Activated naive CD4-positive, alpha-beta T cell treated with anti-CD3 and anti-CD28 coated beads for 36 hours (primary cell): Measurements from ENCODE around the gene MET. TPM values are rescaled to one million over a fixed set of nuclear protein-coding genes. Genes with fewer than 3 reads are reported as not detected.
"Not testable (repeated sequence)": the region's sequence is repeated elsewhere in the genome, so short reads cannot be mapped to it uniquely, and the experiment has no call there.

Experiments used
- CTCF ChIA-PET: fragments of 350-600 bp; sonication (Branson Sonifier 250); formaldehyde crosslinking; loops from one replicate; lab custom pipeline; 2021; ENCODE audit warnings: antibody characterized with exemption; lab: Charles Lee
- DNase-seq: peaks from one replicate; pipeline ENCODE4 v3.0.0-alpha.2; 2020
- H3K27ac Mint-ChIP-seq: one replicate; pipeline ENCODE4 v1.8.0; 2021; ENCODE audit warnings: mild to moderate bottlenecking, mixed read lengths
- H3K27me3 Mint-ChIP-seq: one replicate; pipeline ENCODE4 v1.8.0; 2021; ENCODE audit warnings: low read depth, mixed read lengths
- H3K36me3 Mint-ChIP-seq: one replicate; pipeline ENCODE4 v1.8.0; 2021; ENCODE audit warnings: low read depth, mixed read lengths
- H3K4me1 Mint-ChIP-seq: one replicate; pipeline ENCODE4 v1.8.0; 2021; ENCODE audit warnings: low read depth, mixed read lengths
- H3K4me3 Mint-ChIP-seq: one replicate; pipeline ENCODE4 v1.8.0; 2021; ENCODE audit warnings: mild to moderate bottlenecking, moderate library complexity, mixed read lengths
- H3K9me3 Mint-ChIP-seq: one replicate; pipeline ENCODE4 v1.8.0; 2021; ENCODE audit warnings: mixed read lengths
- intact Hi-C: fragments of 100-400 bp; cut with micrococcal nuclease; formaldehyde crosslinking; loops from one replicate; pipeline ENCODE4 v1.15.1; 2023
- total RNA-seq, 2 experiments: library from RNA; stranded (reverse); gene quantifications; one replicate each; pipeline ENCODE4 v1.2.3, GENCODE V29; 2021

The MET gene
- total RNA-seq, 2 experiments from 2014 or later, result 0.42 to 0.52 TPM

DNA sequence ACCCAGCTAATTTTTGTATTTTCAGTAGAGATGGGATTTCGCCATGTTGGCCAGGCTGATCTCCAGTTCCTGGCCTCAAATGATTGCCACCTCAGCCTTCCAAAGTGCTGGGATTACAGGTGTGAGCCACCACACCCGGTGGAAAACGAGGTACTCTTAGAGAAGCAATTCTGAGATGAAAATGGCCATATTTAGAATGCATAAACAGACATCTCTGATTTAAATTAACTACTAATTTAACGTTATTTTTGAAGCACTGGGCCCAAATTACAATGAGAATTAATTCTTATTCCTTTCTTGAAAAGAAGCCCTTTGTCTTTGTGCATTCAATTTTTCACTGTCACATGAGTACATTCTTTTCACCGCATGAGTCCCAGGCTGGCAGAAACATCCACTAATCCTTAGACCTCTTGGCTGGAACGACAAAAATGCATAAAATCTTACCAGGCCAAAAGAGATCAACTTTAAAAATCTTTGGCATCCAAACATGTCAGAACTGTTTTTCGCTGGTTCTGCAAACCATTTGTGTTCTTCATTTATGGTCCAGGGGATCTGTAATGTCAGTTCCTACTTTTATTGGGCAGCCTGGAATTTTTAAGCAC is 130.2 kb downstream of the MET start:
- H3K27ac Mint-ChIP-seq, result no peak overlapping the region
- H3K4me3 Mint-ChIP-seq, result no peak overlapping the region
- CTCF ChIA-PET, result no interaction called here
- DNase-seq, result no peak
- intact Hi-C loops, result loop anchor here (1.0 to 2.0 kb wide), 2 partner anchors 15 to 61 kb away; partner anchors contain the start of gene CAPZA2
- H3K27me3 Mint-ChIP-seq, result peaks cover 14% of the 10 kb centered on the region
- no peaks in the 10 kb centered on the region for H3K36me3 Mint-ChIP-seq
- peaks cover 5% of the 10 kb centered on the region for H3K4me1 Mint-ChIP-seq
- H3K9me3 Mint-ChIP-seq, result no peaks in the 10 kb centered on the region

DNA sequence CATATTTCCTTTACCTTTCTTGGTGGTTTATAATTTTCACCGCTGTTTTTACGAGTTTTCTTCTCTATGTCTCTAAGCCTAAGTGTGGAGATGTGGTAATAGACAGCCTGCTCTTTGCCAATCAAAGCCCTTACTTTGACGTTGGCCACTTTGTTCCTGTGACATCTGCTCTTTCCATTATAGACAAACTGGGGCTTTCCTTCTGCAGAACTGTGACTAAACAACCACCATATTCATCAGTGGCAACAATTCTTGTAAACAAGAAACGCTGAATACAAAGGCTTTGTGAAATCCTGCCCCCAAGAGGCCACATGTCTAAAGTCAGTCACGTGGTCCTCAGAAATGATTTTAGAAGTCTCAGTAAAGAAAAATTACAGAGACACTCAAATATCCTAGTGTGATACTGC is 130.8 kb downstream of the MET start:
- no peak overlapping the region for H3K27ac Mint-ChIP-seq
- DNase-seq, result peak; percentile 49
- H3K4me1 Mint-ChIP-seq, result peaks cover 5% of the 10 kb centered on the region
- no peaks in the 10 kb centered on the region for H3K9me3 Mint-ChIP-seq
- peaks cover 14% of the 10 kb centered on the region for H3K27me3 Mint-ChIP-seq
- intact Hi-C loops, result loop anchor here (1.0 to 2.0 kb wide), 3 partner anchors 15 to 131 kb away; partner anchors contain the start of gene CAPZA2
- H3K4me3 Mint-ChIP-seq, result no peak overlapping the region
- CTCF ChIA-PET, result no interaction called here
- H3K36me3 Mint-ChIP-seq, result no peaks in the 10 kb centered on the region

DNA sequence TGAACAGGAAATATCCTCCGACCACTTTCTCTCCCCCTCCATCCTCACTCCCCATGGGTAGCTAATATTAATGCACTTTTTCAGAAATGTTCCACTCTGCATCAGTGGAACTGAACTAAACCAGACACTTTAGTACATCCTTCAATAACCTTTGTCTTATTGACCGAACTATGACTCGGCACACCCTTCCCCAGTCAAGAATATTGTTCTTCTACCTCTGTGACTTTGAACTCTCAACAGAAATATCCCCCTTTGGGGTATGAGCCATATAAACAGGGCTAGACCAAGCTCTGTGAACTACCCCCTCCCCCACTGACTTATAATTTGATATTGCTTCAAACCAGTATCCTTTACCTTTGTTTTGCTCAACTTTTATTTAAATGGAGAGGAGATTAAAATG is 132.5 kb downstream of the MET start:
- intact Hi-C loops, result no loop called here
- Mint-ChIP-seq H3K27ac (no peak overlapping the region), H3K4me3 (no peak overlapping the region), H3K27me3 (peaks cover 9% of the 10 kb centered on the region), H3K4me1 (peaks cover 5% of the 10 kb centered on the region), H3K36me3 (no peaks in the 10 kb centered on the region), H3K9me3 (no peaks in the 10 kb centered on the region)
- CTCF ChIA-PET, result interaction anchor here (0.6 kb wide), 2 partner anchors 29 to 214 kb away, joined by 4 to 5 read pairs; no protein-coding TSS in a partner anchor
- no peak for DNase-seq

DNA sequence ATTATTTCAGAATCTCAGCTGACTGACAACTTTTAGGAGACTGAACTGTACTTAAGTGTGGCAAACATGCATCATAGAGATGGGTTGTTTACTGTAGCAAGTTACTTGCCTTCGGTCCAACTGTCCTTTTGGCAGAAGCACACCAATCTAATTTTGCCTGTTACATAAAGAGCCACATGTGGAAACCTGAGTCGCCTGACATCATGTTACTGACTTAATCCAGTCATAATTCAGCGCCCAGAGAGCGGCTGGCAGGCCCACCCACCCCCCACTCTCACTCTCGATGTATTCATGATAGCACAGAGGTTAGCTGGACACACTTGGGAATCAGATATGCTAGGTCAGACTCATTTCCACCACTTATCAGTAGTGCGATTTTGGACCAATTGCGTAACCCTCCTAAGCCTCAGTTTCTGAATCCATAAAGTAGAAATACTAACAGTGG is 133.1 kb downstream of the MET start:
- intact Hi-C loops, result loop anchor here (5.0 kb wide), 1 partner anchor 278 kb away; the partner anchor contains the start of gene CAV1
- H3K4me1 Mint-ChIP-seq, result peaks cover 5% of the 10 kb centered on the region
- no peaks in the 10 kb centered on the region for H3K9me3 Mint-ChIP-seq
- H3K4me3 Mint-ChIP-seq, result no peak overlapping the region
- CTCF ChIA-PET, result no interaction called here
- no peaks in the 10 kb centered on the region for H3K36me3 Mint-ChIP-seq
- H3K27ac Mint-ChIP-seq, result no peak overlapping the region
- no peak for DNase-seq
- H3K27me3 Mint-ChIP-seq, result peaks cover 9% of the 10 kb centered on the region

DNA sequence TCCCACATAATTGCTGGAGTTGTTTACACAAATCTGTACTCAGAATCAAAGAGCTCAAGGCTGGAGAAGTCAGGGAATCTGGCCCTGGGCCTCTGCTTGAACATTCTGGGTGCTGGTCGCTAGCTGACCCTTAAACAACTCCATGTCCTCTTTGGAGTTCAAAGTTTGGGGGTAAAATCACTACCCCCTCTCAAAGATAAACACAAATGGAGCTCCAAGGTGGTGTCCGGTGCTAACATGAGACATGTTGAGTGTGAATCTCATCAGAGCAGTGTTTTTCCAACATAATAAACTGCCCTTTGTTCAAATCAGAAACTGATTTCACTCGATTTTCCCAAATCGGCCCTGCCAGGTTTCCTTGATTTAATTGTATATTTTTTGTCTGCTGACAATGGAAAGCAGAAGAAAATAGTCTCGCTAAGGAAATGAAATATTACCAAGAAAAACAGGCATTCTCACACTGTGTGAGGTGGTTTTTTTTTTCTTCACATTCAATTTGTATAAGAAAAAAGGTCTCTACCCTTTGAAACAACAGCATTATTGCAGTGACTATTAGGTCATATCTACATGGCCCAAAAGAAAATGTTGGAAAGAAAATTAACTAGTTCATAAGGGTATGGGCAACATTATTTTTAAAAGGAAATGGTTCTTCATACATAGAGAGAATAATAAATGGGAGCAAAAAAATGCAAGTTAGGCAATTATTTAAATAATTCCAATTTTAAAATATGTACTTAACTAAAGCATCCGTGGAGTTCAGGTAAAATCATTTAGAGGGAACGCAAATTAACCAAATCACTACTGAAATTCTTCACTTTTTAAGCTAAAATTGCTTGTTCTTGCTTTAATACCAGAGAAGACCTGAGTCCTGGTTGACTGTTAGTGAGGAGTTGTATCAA is 134.3 kb downstream of the MET start:
- Mint-ChIP-seq H3K27ac (no peak overlapping the region), H3K4me1 (peaks cover 5% of the 10 kb centered on the region), H3K36me3 (no peaks in the 10 kb centered on the region), H3K4me3 (no peak overlapping the region), H3K27me3 (peaks cover 9% of the 10 kb centered on the region), H3K9me3 (no peaks in the 10 kb centered on the region)
- no peak for DNase-seq
- intact Hi-C loops, result loop anchor here (5.0 kb wide), 1 partner anchor 279 kb away; the partner anchor contains the start of gene CAV1
- CTCF ChIA-PET, result interaction anchor here (0.5 kb wide), 1 partner anchor 317 kb away, joined by 4 read pairs; no protein-coding TSS in a partner anchor

- Mint-ChIP-seq H3K27ac (no peak overlapping the region), H3K4me1 (peaks cover 5% of the 10 kb centered on the region), H3K4me3 (no peak overlapping the region), H3K9me3 (no peaks in the 10 kb centered on the region), H3K27me3 (peaks cover 9% of the 10 kb centered on the region), H3K36me3 (no peaks in the 10 kb centered on the region)
- DNase-seq, result no peak
- intact Hi-C loops, result loop anchor here (5.0 kb wide), 1 partner anchor 280 kb away; the partner anchor contains the start of gene CAV1
- CTCF ChIA-PET, result interaction anchor here (1.1 to 1.9 kb wide), 2 partner anchors 215 to 627 kb away, joined by 3 to 17 read pairs; no protein-coding TSS in a partner anchor
These were observed 135.1 kb downstream of the MET start for GRCh38 chr7:116807011-116807560.

DNA sequence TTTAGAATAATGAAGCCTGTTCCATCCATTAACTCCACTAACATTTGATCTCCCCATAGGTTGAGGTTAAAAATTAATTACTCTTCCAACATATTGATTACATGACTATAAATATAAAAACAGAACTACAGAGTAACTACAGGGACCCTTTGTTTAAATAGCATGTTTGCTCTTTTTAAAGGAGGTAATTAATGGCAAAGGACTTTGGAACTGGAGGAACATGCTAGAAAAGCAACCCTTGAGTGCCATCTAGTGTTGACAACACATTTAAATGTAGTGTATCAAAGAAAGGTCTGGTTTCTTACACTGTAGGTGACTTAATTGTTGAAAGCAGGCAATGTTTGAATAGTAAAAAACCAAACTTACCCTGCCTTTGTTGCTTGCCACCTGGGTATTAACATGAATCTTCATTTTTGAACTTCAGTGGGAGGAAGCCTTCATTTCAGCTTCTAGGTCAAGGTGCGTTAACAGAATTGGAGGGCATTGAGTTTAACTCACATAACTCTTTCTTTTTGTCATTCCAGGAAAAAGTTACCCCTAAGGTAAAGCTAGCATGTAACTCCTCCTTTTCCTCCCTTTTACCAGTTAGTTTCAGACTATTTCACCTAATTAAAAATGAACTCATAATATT is 137.8 kb downstream of the MET start:
- CTCF ChIA-PET, result interaction anchor here (1.1 to 3.0 kb wide), 3 partner anchors 216 to 221 kb away, joined by 3 to 20 read pairs (median 4); no protein-coding TSS in a partner anchor
- Mint-ChIP-seq H3K4me3 (no peak overlapping the region), H3K27me3 (no peaks in the 10 kb centered on the region), H3K9me3 (no peaks in the 10 kb centered on the region), H3K27ac (no peak overlapping the region), H3K36me3 (no peaks in the 10 kb centered on the region), H3K4me1 (no peaks in the 10 kb centered on the region)
- intact Hi-C loops, result loop anchor here (1.0 to 5.0 kb wide), 6 partner anchors 138 to 671 kb away; partner anchors contain the start of gene CAV1
- DNase-seq, result peak; percentile 21

GRCh38 chr7:116810267-116811116 is 138.5 kb downstream of the MET start:
- H3K9me3 Mint-ChIP-seq, result no peaks in the 10 kb centered on the region
- no peaks in the 10 kb centered on the region for H3K27me3 Mint-ChIP-seq
- CTCF ChIA-PET, result interaction anchor here (0.8 to 3.0 kb wide), 5 partner anchors 24 to 222 kb away, joined by 3 to 20 read pairs (median 4); no protein-coding TSS in a partner anchor
- DNase-seq, result no peak
- intact Hi-C loops, result no loop called here
- H3K27ac Mint-ChIP-seq, result no peak overlapping the region
- no peaks in the 10 kb centered on the region for H3K36me3 Mint-ChIP-seq
- H3K4me1 Mint-ChIP-seq, result no peaks in the 10 kb centered on the region
- H3K4me3 Mint-ChIP-seq, result no peak overlapping the region

- Mint-ChIP-seq H3K9me3 (no peaks in the 10 kb centered on the region), H3K27ac (no peak overlapping the region), H3K27me3 (no peaks in the 10 kb centered on the region), H3K4me3 (no peak overlapping the region), H3K4me1 (no peaks in the 10 kb centered on the region), H3K36me3 (no peaks in the 10 kb centered on the region)
- CTCF ChIA-PET, result interaction anchor here (0.8 to 3.0 kb wide), 2 partner anchors 25 to 220 kb away, joined by 3 to 20 read pairs; no protein-coding TSS in a partner anchor
- DNase-seq, result no peak
- intact Hi-C loops, result no loop called here
These were observed 139.8 kb downstream of the MET start for GRCh38 chr7:116811768-116812167.

DNA sequence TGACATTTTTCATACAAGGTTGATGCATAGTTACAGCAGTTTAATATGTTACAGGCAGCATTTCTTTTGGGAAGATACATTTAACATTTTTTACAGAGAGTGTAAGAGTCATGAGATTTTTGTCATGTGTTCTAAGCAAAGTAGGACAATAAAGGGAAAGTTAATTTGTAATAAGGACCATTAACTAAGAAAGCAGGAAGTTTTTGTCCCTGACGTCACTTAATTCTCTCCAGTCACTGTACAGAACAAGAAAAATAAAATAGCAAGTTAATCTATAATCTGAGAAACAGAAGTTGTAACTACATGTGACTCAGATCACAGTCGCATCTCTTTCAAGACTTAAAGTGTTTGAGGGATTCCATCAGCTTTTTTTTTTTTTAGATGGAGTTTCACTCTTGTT is 140.9 kb downstream of the MET start:
- Mint-ChIP-seq H3K27me3 (no peaks in the 10 kb centered on the region), H3K36me3 (no peaks in the 10 kb centered on the region)

DNA sequence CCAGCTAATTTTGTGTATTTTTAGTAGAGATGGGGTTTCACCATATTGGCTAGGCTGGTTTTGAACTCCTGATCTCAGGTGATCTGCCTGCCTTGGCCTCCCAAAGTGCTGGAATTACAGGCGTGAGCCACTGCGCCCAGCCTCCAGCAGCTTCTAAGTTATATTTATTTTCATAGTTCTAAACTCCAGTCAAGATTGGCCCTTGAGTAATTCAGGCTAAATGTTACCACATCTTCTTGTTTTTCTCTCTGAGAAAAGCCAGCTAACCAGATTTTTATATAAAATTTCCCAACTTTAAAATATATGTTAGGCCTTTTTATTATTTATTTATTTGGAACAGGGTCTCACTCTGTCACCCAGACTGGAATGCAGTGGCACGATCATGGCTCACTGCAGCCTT is 141.4 kb downstream of the MET start:
- H3K27me3 Mint-ChIP-seq, result not testable (repeated sequence)
- CTCF ChIA-PET, result interaction anchor here (2.0 kb wide), 1 partner anchor 222 kb away, joined by 7 read pairs; no protein-coding TSS in a partner anchor

More for the DNA sequence above, 140.9 kb downstream of the MET start:
- Mint-ChIP-seq H3K4me3 (no peak overlapping the region), H3K27ac (no peak overlapping the region), H3K4me1 (no peaks in the 10 kb centered on the region), H3K9me3 (no peaks in the 10 kb centered on the region)
- intact Hi-C loops, result no loop called here
- CTCF ChIA-PET, result interaction anchor here (2.0 kb wide), 1 partner anchor 222 kb away, joined by 7 read pairs; no protein-coding TSS in a partner anchor
- DNase-seq, result no peak

More for the DNA sequence above, 141.4 kb downstream of the MET start:
- H3K4me1 Mint-ChIP-seq, DNase-seq, H3K9me3 Mint-ChIP-seq, H3K36me3 Mint-ChIP-seq, H3K4me3 Mint-ChIP-seq, H3K27ac Mint-ChIP-seq, intact Hi-C loops: not testable (repeated sequence)
